Colonic mucosa (tissue), 4 donors: ENCODE measurements around the gene MYOC. TPM values are rescaled to one million over a fixed set of nuclear protein-coding genes. Genes with fewer than 3 reads are reported as not detected.
"Not testable (repeated sequence)": the region's sequence is repeated elsewhere in the genome, so short reads cannot be mapped to it uniquely, and the experiment has no call there.

Experiments used
- DNase-seq: peaks from one replicate; pipeline ENCODE4 v3.0.0-alpha.2; 2020
- H3K27ac ChIP-seq: fragments of 200-600 bp; one replicate; pipeline ENCODE4 v1.8.0; 2021
- H3K27me3 ChIP-seq: fragments of 200-600 bp; one replicate; pipeline ENCODE4 v1.8.0; 2021
- H3K36me3 ChIP-seq: fragments of 200-600 bp; one replicate; pipeline ENCODE4 v1.8.0; 2021
- H3K4me1 ChIP-seq: fragments of 200-600 bp; one replicate; pipeline ENCODE4 v1.8.0; 2021; ENCODE audit warnings: mild to moderate bottlenecking
- H3K4me3 ChIP-seq: fragments of 200-600 bp; one replicate; pipeline ENCODE4 v1.8.0; 2021
- H3K9ac ChIP-seq, 2 donors: one replicate each; pipeline ENCODE4 v1.7.0; 2013; ENCODE audit warnings: control low read depth in 2 of 2, low read depth in 2 of 2, low read length in 2 of 2
- H3K9me3 ChIP-seq: fragments of 200-600 bp; one replicate; pipeline ENCODE4 v1.8.0; 2021
- intact Hi-C: fragments of 100-400 bp; cut with DNase I; formaldehyde crosslinking; loops from one replicate; pipeline ENCODE4 v1.14.1; 2022
- total RNA-seq, 2 donors: library from RNA; stranded (reverse); fragmentation: NEBNext Ultra II Directional in 1 of 2; extraction: Animal tissue kit (Norgen Biotek cat#: 25700) in 1 of 2; gene quantifications; one replicate each; pipeline ENCODE4 v1.2.1, GENCODE V29; 2021
- TF ChIP-seq, protein P1 (sequence below): fragments of 200-600 bp; IDR thresholded peaks from one replicate; pipeline ENCODE4 v1.8.0; 2022; ENCODE audit warnings: antibody characterized with exemption, mild to moderate bottlenecking
- donor health status: healthy.
- donor health status: DM: no; HTN: no; CAD: no.
- donor health status: DM: no; HTN: no; CAD: no.

The MYOC gene
- total RNA-seq, 2 donors from 2014 or later = 0.62 to 1.3 TPM

DNA sequence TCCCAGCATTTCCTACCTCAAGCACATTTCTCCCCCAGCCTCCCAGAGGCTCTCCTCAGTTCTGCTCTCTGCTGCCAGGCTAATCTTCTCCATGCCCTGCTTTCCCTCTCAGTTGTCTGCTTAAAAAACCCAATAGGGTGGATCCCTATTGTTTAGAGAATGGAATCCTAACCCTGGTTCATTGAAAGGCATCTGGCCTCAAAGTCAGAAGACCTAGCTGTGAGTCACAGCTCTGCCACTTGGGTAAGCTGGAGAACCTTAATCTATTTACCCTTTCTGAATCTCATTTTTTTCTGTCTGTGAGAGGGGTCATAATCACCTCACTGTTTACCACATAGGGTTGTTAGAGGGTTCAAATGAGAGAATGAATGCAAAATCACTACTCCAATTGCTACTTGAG is 12.5 kb upstream of the MYOC start:
- Histone ChIP-seq H3K9ac (no peak overlapping the region), H3K27me3 (no peaks in the 10 kb centered on the region), H3K36me3 (no peaks in the 10 kb centered on the region), H3K9me3 (no peaks in the 10 kb centered on the region), H3K4me1 (no peaks in the 10 kb centered on the region), H3K4me3 (no peak overlapping the region), H3K27ac (no peak overlapping the region)
- TF ChIP-seq, protein P1, sequence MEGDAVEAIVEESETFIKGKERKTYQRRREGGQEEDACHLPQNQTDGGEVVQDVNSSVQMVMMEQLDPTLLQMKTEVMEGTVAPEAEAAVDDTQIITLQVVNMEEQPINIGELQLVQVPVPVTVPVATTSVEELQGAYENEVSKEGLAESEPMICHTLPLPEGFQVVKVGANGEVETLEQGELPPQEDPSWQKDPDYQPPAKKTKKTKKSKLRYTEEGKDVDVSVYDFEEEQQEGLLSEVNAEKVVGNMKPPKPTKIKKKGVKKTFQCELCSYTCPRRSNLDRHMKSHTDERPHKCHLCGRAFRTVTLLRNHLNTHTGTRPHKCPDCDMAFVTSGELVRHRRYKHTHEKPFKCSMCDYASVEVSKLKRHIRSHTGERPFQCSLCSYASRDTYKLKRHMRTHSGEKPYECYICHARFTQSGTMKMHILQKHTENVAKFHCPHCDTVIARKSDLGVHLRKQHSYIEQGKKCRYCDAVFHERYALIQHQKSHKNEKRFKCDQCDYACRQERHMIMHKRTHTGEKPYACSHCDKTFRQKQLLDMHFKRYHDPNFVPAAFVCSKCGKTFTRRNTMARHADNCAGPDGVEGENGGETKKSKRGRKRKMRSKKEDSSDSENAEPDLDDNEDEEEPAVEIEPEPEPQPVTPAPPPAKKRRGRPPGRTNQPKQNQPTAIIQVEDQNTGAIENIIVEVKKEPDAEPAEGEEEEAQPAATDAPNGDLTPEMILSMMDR = no peak
- no peak for DNase-seq
- intact Hi-C loops = no loop called here

DNA sequence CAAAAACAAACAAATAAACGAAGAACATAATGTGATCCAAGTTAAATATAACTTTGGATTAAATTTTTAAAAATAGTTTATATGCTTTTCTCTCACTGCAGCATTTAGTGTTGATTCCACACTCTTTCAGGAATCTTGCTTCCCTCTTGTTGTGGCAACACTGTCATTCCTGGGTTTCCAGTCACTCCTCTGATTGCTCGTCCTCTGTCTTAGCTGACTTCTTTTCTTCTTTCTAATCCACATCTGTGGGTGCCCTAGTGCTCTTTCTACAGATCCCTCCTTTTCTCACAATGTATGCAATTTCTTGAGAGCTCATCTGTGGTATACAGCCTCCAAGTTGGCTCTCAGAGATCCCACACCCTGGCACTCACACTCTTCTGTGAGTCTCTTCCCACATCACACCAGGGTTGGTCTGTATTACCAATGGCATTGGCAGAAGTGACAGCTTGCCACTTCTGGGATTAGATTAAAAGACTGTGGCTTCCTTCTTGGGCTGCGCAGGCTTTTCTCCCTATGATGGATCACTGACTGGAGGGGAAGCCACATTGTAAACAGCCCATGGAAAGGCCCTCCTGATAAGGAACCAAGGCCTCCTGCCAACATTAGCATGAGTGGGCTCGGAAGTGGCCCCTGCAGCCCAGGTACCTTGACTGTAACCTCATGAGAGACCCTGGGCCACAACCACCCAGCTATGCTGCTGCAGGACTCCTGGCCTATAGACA is 11.5 kb upstream of the MYOC start:
- Histone ChIP-seq H3K4me3 (no peak overlapping the region), H3K27ac (no peak overlapping the region), H3K9me3 (no peaks in the 10 kb centered on the region), H3K36me3 (no peaks in the 10 kb centered on the region), H3K9ac (no peak overlapping the region), H3K4me1 (no peaks in the 10 kb centered on the region), H3K27me3 (no peaks in the 10 kb centered on the region)
- intact Hi-C loops = no loop called here
- TF ChIP-seq, protein P1 = no peak
- DNase-seq = no peak

DNA sequence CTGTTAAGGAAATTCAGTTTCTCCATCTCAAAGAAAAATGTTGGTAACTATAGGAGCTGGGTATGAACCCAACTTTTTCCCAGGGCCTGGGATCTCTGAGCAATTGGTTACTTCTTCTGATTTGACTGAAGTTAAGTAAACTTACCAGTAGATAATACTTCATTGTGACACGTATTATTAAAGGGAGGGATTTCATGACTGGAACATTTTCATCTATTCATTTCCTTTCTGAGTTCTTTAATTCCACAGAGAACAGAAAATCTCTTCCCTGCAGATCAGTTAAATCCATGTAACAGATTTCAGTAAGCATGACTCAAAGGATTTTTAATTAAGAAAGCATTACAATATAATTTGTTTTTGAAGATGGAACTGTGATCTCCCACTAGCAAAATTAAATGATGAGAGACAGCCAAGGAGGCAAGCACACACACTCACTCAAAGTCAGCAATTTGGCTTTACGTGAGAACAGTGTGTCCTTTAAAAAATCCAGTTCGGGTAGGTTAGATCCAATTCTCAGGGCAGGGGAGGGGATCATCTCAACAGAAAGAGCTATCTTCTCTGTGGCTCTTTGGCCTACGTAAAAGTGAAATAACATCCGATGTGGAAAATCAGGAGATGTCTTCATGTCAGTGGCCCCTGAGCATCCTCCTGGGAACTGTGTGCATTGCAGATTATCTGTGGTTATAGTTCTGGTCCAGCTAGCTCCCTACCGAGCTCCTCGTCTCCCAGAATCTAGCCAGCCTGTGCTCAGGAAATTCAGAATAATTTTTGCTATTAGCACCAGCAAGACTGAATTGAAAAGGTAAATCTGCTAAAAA is 10.8 kb upstream of the MYOC start:
- no peak for DNase-seq
- Histone ChIP-seq H3K27me3 (no peaks in the 10 kb centered on the region), H3K9ac (no peak overlapping the region), H3K4me3 (no peak overlapping the region), H3K27ac (no peak overlapping the region), H3K4me1 (no peaks in the 10 kb centered on the region), H3K36me3 (no peaks in the 10 kb centered on the region), H3K9me3 (no peaks in the 10 kb centered on the region)
- TF ChIP-seq, protein P1 = no peak
- intact Hi-C loops = no loop called here

DNA sequence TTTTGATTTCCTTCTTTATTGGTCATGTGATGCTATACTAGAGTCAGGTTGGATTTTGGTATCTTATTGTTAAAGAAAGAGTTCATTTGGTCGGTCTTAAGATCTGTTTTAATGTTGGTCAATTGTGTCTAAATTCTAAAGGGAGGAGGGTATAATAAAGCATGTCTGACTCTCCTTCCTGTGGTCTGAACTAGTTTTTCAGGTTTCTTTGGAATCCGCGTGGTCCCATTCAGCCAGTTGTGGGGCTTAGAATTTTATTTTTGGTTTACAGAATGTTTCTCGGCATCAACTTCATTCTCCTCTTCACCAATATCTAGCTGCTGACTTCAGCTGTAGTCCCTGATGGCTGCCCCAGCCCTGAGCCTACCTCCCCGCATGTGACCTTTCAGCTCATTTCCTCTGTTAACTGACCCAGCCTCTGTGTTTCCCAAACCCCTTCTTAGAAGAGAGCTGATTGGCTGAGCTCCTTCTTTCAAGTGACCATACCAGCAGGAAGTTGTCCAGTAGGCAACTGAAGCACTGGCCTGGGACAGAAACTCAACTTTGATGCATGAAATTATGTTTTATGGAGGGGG is 8.7 kb upstream of the MYOC start:
- no peak for DNase-seq
- Histone ChIP-seq H3K36me3 (no peaks in the 10 kb centered on the region), H3K27ac (no peak overlapping the region), H3K4me3 (no peak overlapping the region), H3K9me3 (no peaks in the 10 kb centered on the region), H3K27me3 (no peaks in the 10 kb centered on the region), H3K9ac (no peak overlapping the region), H3K4me1 (no peaks in the 10 kb centered on the region)
- intact Hi-C loops = no loop called here
- TF ChIP-seq, protein P1 = no peak

DNA sequence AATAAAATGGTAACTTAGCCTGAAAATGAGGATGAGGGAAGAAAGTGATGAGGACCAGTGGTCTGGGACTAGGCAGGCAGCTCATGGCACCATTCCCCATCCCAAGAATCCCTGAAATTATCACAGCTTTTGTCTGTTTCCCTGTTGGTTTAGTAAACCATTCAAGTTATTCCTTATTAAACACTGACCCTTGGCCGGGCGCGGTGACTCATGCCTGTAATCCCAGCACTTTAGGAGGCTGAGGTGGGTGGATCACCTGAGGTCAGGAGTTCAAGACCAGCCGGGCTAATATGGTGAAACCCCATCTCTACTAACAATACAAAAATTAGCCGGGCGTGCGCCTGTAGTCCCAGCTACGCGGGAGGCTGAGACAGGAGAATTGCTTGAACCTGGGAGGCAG is 3.7 kb upstream of the MYOC start:
- not testable (repeated sequence) for H3K27ac ChIP-seq

More for the DNA sequence above, 3.7 kb upstream of the MYOC start:
- intact Hi-C loops, H3K27me3 ChIP-seq, H3K9ac ChIP-seq, H3K4me3 ChIP-seq, H3K4me1 ChIP-seq, H3K36me3 ChIP-seq, H3K9me3 ChIP-seq: not testable (repeated sequence)
- DNase-seq = peak; percentile 31
